Stimulated activated CD4-positive, alpha-beta T cell treated with anti-CD3 and anti-CD28 coated beads, Interleukin-1b, Interleukin-23, amount 100 ng/mL, for 4 hours (primary cell): ENCODE results near the gene DAZAP2.
"Not testable (repeated sequence)": the region's sequence is repeated elsewhere in the genome, so short reads cannot be mapped to it uniquely, and the experiment has no call there.

Source experiments
- DNase-seq, 2 donors: peaks; one replicate each; pipeline ENCODE4 v3.0.0-alpha.2; 2020; ENCODE audit warnings: low read depth in 2 of 2

Gene DAZAP2

DNA sequence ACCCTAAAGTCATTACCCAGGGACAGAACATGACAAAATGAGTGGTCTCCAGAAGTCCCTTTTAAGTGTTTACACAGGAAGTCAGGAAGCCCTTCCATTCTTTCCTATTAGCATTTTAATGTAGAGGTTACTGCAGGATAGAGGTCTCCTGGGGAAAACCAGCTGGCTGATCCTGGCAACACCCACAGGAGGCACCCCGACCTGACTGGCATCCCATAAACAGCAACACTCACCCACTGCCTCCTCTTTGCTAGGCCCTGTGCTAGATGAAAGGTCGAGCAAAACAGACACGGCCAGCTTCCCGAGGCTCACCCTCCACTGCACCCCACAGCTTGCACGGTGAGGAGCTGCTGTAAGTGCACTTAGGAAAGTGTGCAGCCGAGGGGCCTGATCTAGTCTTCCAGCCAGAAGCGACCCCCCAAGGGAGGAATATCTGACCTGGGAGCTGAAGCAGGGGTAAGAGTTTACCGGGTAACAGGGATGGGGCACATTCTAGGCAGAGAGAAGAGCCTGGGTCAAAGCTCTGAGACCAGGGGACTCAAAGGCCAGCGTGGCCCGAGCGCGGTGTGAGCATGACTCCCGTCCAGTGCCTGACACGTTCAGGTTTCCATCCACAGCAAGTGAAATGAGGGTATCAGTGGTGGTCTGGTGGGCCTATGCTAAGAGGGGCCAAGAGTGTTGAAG is 9.0 kb downstream of the DAZAP2 start:
- DNase-seq: no peak

DNA sequence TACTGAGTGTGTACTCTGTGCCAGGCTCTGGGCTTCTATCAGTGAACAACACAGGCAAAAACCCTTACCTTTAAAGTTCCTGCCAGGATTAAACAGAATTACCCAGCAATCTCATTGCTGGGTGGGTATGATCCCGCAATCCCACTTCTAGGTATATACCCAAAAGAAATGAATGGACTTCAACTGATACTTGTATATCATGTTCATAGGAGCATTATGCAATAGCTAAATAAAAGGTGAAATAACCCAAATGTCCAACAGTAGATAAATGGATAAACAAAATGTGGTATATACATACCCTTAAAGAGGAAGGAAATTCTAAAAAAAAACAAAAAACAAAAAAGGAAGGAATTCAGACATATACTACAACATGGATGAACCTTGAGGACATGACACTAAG is 14.7 kb downstream of the DAZAP2 start:
- DNase-seq: no peak

DNA sequence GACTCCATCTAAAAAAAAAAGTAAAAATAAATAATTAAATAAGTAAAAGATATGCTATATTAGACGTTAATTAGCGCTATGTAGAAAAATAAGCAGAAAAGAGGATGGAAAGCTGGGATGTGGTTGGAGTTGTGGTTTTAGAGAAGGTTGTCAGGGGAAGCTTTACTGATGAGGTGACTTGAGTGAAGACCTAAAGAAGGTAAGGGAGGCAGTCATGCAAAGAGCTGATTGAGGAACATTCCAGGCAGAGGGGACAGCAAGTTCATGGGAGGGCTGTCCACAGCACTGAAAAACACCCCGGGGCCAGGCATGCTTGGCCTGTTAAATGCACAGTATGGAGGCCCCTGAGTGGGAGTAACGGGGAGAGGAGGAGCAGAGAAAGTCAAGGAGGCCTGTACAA is 15.9 kb downstream of the DAZAP2 start:
- DNase-seq: no peak

DNA sequence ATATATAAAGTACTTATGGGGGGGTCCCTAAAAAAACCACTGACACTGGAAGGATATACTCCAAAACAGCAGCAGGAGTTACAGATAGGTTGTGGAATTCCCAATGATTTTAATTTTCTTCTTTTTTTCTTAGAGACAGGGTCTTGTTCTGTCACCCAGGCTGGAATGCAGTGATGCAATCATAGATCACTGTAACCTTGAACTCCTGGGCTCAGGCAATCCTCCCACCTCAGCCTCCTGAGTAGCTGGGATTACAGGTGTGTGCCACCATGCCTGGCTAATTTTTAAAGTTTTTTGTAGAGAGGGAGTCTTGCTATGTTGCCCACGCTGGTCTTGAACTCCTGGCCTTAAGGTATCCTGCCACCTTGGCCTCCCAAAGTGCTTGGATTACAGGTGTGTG is 21.0 kb downstream of the DAZAP2 start:
- DNase-seq: not testable (repeated sequence)

DNA sequence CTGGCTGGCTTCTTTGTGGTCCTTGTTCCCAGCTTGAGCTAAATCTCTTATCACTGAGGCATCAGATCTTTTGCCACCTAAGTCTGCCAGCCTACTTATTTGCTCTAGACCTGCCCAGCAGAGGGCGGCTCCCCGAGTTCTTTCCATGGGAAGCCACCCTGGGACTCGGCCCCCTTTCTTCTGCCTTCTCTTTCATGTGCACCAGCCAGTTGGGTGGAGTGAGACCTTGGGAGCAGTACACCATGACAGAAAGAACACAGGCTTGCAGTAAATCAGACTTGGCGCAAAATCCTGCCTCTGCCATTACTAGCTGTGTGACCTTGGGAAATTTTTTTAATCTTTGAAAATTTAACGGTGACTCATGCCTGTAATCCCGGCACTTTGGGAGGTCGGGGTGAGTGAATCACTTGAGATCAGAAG is 24.1 kb downstream of the DAZAP2 start:
- DNase-seq: no peak

DNA sequence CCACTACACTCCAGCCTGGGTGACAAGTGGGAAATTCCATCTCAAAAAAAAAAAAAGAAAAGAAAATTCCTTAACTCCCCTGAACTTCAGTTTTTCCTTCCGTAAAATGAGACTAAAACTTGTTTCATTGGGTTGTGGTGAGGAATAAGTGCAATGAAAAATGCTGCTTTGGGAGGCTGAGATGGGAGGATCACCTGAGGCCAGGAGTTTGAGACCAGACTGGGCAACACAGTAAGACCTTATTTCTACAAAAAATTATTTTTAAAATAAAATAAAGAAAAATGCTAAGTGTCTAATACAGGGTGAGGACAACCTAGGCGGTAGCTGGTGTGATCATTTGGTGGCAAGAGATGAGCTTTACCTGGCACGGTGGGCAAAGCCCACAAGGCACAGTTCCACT is 24.7 kb downstream of the DAZAP2 start:
- DNase-seq: no peak

DNA sequence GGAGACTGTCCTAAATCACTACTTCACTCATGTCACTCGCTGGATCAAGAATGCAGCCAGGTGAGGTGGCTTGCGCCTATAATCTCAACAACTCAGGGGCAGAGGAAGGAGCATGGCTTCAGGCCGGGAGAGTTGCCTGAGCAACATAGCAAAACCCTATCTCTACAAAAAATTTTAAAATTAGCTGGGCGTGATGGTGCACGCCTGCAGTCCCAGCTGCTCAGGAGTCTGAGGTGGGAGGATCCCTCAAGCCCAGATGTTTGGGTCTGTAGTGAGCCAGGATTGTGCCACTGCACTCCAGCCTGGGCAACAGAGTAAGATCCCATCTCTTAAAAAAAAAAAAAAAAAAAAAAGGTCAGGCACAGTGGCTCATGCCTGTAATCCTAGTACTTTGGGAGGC is 25.7 kb downstream of the DAZAP2 start:
- no peak for DNase-seq

DNA sequence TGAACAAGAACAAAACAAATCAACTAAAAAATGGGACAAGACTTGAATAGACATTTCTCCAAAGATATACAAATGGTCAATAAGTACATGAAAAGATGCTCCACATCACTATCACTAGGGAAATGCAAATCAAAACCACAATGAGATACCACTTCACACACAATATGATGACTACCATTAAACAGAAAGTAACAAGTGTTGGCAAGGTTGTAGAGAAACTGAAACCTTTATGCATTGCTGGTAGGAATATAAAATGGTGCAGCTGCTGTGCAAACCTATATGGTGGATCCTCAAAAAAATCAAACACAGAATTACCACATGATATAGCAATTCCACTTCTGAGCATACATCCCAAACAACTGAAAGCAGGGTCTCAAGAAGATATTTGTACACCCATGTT is 26.4 kb downstream of the DAZAP2 start:
- no peak for DNase-seq

DNA sequence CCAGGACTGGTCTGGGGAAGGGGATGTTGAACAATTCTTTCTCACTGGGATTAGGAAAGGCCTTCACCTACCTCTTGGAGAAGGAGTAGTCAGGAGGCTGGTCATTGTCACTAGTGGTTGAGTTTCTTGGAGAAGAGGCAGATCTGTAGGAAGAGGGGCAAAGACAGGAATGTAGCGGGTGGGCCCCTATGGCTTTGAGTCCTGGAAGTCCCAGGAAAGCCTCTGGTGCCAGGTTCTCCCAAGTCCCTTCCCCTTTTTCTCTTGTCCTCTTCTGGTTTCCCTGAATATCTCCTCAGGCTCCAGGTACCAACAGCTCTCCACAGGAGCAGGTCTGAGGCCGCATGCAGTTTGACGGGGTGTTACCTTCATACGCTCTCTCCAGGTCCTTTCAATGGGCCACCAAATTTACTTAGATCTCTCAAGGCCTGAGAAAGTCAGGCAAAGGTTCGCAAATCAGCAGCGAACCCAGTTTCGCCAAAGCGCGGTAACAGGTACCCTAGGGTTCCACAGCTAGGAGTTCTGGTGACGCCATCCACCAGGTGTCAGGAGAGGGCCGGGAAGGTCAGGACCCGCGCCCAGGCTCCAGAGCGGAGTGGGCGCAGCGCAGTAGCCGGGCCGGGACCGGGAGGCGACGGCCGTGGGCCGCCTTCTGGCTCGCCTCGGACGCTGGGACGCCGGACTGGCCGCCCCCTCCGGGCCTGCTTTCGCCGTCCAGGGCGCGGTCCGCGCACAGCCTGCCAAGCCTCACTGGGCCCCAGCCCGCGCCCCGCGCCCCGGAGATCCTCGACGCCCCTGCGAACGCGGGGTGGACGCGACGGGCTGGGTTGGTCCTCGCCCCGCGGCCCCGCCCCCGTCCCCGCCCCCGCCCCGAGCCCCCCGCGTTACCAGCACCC is 30.8 kb downstream of the DAZAP2 start:
- peak; percentile 48 to 50 for DNase-seq

DNA sequence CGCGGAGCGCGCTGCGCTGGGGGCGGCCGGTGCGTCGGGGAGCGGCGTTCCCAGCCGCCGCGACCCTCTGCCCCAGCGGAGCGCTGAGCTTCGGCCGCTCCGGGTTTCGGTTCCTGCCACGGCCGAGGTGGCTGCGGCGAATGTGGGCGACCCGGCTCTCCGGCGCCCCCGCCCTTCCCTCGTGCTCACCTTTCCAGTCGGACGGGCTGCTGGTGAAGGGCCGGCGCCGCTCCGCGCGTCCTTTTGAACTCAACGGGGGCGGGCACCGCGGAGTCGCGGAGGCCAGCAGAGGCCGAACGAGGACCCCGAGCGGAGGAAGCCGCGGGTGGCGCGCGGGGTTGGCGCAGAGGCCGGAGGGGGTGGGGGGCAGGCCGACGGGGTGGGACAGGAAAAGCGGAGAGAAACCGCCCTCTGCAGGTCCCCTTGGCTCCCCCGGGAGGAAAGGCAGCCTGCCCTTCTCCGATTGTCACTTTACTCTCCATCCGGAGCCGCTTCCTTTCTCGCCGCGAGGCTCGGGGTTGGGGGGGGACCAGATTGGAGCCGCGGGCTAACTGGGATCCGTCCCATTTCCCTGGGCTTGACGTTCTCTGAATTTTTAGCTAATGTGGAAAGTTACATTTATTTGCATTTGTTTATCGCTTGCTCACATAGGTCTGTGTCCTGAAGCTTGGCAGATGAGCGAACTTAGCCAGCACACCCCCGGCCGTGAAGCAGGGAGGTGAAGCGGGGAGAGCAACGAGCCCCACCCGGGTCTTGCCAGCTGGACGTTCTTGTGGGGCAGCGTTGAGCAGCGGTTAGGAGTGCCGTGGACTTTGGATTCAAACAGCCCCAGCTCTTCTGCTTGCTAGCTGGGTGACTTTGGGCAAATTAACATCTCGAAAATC is 31.7 kb downstream of the DAZAP2 start, which contains the start of gene SMAGP:
TSS of gene SMAGP (minus strand) at position 349 of the 884 bp plus-strand sequence. CDS start 1,137 bp downstream, outside the sequence.
- peak; percentile 20 to 29 for DNase-seq

DNA sequence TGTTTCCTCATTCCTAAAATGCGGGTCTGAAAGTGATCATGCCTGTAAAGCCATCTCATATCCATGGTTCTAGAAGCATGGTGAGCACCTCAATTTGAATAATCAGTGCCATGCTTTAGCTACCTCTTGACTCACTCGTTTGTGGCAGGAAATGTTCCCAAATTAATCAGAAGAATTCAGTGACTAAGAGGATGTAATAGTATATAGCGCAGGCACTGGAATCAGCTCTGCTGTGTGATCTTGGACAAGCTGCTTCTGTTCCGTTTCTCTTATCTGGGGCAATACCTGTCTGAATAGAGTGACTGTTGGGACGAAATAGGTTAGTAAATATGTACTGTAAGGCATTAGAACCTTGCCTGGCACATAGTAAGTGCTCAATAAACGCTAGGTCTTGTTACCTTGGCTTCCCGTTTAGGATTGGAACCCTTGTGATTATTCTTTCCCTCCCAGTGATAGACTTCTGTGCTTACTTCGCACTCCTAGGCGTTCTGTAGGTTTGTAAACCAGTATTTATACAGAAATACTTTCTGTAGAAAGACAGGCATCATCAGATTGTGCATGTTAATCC is 32.4 kb downstream of the DAZAP2 start:
- no peak for DNase-seq

DNA sequence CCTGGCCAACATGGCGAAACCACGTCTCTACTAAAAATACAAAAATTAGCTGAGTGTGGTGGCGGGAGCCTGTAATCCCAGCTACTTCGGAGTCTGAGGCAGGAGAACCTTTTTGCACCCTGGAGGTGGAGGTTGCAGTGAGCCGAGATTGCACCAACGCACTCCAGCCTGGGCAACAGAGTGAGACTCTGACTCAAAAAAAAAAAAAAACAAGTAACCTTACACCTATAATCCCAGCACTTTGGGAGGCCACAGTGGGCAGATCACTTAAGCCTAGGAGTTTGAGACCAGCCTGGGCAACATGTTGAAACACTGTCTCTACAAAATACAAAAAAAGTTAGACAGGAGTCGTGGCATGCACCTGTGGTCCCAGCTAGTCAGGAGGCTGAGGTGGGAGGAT is 34.2 kb downstream of the DAZAP2 start:
- not testable (repeated sequence) for DNase-seq

DNA sequence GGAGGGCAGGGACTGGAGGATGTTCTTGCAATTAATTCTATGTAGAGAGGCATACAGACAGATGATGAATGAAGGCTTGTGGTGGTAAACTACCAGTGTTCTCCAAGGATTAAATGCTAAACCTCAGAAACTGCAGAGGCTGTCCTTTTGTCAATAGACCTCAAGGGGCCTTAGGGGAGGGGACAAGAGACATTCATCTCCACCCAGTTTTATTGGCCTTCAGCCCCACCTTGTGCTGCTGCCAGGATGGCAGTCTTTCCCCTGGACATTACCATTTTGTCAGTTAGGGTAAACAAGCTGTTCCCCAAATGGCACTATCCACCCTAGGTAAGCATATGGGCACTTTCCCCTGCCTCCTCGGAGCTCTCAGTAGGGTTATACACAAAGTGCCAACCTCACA is 36.5 kb downstream of the DAZAP2 start:
- no peak for DNase-seq

DNA sequence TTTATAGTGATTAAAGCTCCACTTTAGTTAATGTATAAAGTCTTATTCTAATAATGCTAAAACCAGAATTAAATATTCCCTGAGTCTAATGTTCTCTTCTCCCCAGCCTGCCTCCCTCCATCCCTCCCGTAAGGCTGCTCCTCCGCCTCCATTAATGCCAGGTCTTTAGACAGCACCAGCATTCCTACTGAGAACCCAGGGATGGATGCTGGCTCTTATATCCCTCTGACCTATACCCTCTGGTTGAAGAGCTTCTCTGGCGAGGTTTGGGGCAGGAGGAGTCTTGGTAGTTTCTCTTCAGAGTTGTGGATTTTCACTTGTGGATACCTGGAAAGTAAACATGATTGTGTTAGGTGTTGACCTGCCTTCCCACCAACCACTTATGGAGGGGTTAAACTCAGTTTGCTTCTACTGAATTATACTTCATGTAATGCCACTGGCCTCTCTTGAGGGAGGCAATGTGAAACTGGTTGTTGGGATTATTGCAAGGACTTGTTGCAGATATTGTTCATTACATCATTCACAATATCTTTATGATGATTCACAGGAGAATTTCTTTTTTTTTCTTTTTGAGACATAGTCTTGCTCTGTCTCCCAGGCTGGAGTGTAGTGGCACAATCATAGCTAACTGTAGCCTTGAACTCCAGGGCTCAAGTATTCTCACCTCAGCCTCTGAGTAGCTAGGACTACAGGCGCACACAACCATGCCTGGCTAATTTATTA is 42.7 kb downstream of the DAZAP2 start:
- no peak for DNase-seq

DNA sequence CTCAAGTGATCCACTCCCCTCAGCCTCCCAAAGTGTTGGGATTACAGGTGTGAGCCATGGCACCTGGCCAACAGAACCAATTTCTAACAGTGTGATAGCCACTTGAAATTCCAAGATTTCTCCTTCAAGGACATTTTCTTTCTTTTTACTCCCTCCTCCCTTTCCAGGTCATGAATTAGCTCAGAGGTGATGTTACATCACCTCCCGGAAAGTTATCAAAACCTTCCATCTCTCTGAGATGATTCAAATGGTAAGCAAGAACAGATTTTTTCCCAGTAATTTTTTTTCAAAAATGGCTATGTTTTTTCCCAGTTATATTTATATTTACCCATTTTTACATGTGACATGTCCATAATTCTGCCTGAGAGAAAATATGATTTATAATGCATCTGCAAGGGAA is 47.2 kb downstream of the DAZAP2 start:
- DNase-seq: no peak

DNA sequence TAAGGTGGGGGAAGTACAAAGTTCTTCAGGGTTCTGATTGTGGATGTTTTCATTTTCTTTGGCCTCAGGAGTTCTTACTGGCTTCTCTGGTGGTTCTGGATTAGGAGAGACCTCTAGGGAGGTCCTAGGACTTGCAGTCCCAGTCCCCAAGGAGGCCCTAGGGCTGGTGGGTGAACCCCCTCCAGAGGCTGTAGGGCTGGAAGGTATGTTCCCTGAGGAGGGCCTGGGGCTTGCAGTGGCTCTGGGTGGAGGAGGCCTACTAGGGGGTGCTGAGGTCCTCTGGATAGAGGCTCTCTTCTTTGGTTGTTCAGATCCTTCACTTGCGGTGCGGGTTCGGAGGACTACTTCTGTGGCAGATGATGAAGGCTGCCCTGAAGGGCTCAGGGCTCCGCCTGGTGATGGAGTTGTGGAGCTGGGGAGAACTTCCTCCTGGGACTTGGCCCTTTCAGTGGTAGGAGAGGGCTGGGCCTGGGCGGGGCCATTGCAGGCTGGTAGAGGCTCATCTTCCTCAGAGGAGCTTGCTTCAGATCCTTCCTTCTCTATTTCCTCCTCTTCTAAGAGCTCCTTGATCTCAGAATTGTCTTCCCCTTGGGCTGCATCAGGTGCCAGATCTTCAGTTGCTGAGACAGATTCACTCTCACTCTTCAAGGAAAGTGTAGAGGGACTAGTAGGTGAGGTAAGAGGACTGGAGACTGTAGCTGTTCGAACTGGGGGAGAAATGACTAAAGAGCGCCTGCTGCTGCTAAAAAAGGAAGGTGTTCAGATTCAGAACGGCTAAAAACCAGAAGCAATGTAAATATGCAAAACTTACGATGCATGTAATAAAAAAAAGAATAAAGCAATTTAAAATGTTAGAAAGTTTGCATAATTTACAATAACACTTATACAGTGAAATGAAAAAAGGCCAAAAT is 53.2 kb downstream of the DAZAP2 start:
- DNase-seq: not testable (repeated sequence)
